ENCODE data around the gene ITIH4. TPM values are rescaled to one million over a fixed set of nuclear protein-coding genes. Genes with fewer than 3 reads are reported as not detected.

Gene ITIH4
- total RNA-seq, 1 experiment from 2014 or later, result 0.80 TPM

- DNase-seq (no peak), ATAC-seq (no peak)
- no peaks in the 10 kb centered on the region for H4K20me1 ChIP-seq (ENCODE audit: low read length)
- no TSS peak for BruUV-seq (replicated peaks)
- no peaks in the 10 kb centered on the region for H3K4me1 ChIP-seq (ENCODE audit: insufficient read depth, low read length)
- no peak overlapping the region for H3K27ac ChIP-seq (ENCODE audit: low read length)
- ChIA-PET CTCF (no interaction called here), POLR2A (ENCODE audit: unreplicated experiment) (interaction anchor here (0.6 kb wide), 1 partner anchor 29 kb away, joined by 3 read pairs; no protein-coding TSS in a partner anchor)
- H3K4me2 ChIP-seq (ENCODE audit: low read length), result no peak overlapping the region
- H3K27me3 ChIP-seq (ENCODE audit: low read length), result no peaks in the 10 kb centered on the region
- no peak overlapping the region for H3K4me3 ChIP-seq (ENCODE audit: low read length)
- H3K9ac ChIP-seq (ENCODE audit: low read length), result no peak overlapping the region
- H3K79me2 ChIP-seq (ENCODE audit: low read length), result no peaks in the 10 kb centered on the region
- no peaks in the 10 kb centered on the region for H3K9me3 ChIP-seq (ENCODE audit: low read length)
- intact Hi-C loops (cut with micrococcal nuclease), result no loop called here
- no peaks in the 10 kb centered on the region for H3F3A ChIP-seq (ENCODE audit: low read length, unreplicated experiment)
- H3K9me2 ChIP-seq (replicated peaks; ENCODE audit: low read length), result no peaks in the 10 kb centered on the region
- TF ChIP-seq CTCF (conservative IDR thresholded peaks at IDR 0.05; ENCODE audit: low read depth, low read length) (peak; percentile 14; the same call in 1 of the 2 replicates), EZH2phosphoT487 (IDR thresholded peaks at IDR 0.05; ENCODE audit: borderline replicate concordance, low read length) (no peak), EZH2 (IDR thresholded peaks at IDR 0.05; ENCODE audit: low read length, unreplicated experiment) (no peak)
- H2AFZ ChIP-seq (ENCODE audit: low read length), result no peak overlapping the region
- no peaks in the 10 kb centered on the region for H3K36me3 ChIP-seq (ENCODE audit: low read depth, low read length)
Measured at GRCh38 chr3:52792413-52792812, 38.1 kb downstream of the ITIH4 start.

- Histone ChIP-seq H3K9me3 (ENCODE audit: low read length) (no peaks in the 10 kb centered on the region), H3K4me1 (ENCODE audit: insufficient read depth, low read length) (no peaks in the 10 kb centered on the region), H3K4me3 (ENCODE audit: low read length) (no peak overlapping the region), H3K27me3 (ENCODE audit: low read length) (no peaks in the 10 kb centered on the region), H3K4me2 (ENCODE audit: low read length) (no peak overlapping the region), H3K9me2 (replicated peaks; ENCODE audit: low read length) (no peaks in the 10 kb centered on the region), H2AFZ (ENCODE audit: low read length) (no peak overlapping the region), H3K79me2 (ENCODE audit: low read length) (no peaks in the 10 kb centered on the region), H3K27ac (ENCODE audit: low read length) (no peak overlapping the region), H3F3A (ENCODE audit: low read length, unreplicated experiment) (no peaks in the 10 kb centered on the region), H3K36me3 (ENCODE audit: low read depth, low read length) (no peaks in the 10 kb centered on the region), H3K9ac (ENCODE audit: low read length) (no peak overlapping the region), H4K20me1 (ENCODE audit: low read length) (no peaks in the 10 kb centered on the region)
- ATAC-seq, result no peak
- no TSS peak for BruUV-seq (replicated peaks)
- CTCF ChIA-PET, result no interaction called here
- intact Hi-C loops (cut with micrococcal nuclease), result no loop called here
- POLR2A ChIA-PET (ENCODE audit: unreplicated experiment), result no interaction called here
- TF ChIP-seq EZH2 (IDR thresholded peaks at IDR 0.05; ENCODE audit: low read length, unreplicated experiment), result no peak
- TF ChIP-seq CTCF (conservative IDR thresholded peaks at IDR 0.05; ENCODE audit: low read depth, low read length), result no peak
- TF ChIP-seq EZH2phosphoT487 (IDR thresholded peaks at IDR 0.05; ENCODE audit: borderline replicate concordance, low read length), result no peak
- no peak for DNase-seq
Measured at GRCh38 chr3:52791928-52792327, 38.5 kb downstream of the ITIH4 start.

GRCh38 chr3:52791366-52791765 lies 39.1 kb downstream of the ITIH4 start:
- Histone ChIP-seq H3F3A (ENCODE audit: low read length, unreplicated experiment) (no peaks in the 10 kb centered on the region), H3K36me3 (ENCODE audit: low read depth, low read length) (no peaks in the 10 kb centered on the region), H2AFZ (ENCODE audit: low read length) (no peak overlapping the region), H3K4me2 (ENCODE audit: low read length) (no peak overlapping the region), H4K20me1 (ENCODE audit: low read length) (no peaks in the 10 kb centered on the region), H3K4me3 (ENCODE audit: low read length) (no peak overlapping the region), H3K9ac (ENCODE audit: low read length) (no peak overlapping the region), H3K9me2 (replicated peaks; ENCODE audit: low read length) (no peaks in the 10 kb centered on the region), H3K79me2 (ENCODE audit: low read length) (no peaks in the 10 kb centered on the region), H3K27ac (ENCODE audit: low read length) (no peak overlapping the region), H3K9me3 (ENCODE audit: low read length) (no peaks in the 10 kb centered on the region), H3K27me3 (ENCODE audit: low read length) (no peaks in the 10 kb centered on the region), H3K4me1 (ENCODE audit: insufficient read depth, low read length) (no peaks in the 10 kb centered on the region)
- TF ChIP-seq EZH2phosphoT487 (IDR thresholded peaks at IDR 0.05; ENCODE audit: borderline replicate concordance, low read length), result no peak
- TF ChIP-seq CTCF (conservative IDR thresholded peaks at IDR 0.05; ENCODE audit: low read depth, low read length), result no peak
- TF ChIP-seq EZH2 (IDR thresholded peaks at IDR 0.05; ENCODE audit: low read length, unreplicated experiment), result no peak
- BruUV-seq (replicated peaks), result no TSS peak
- CTCF ChIA-PET, result no interaction called here
- DNase-seq, result no peak
- intact Hi-C loops (cut with micrococcal nuclease), result no loop called here
- ATAC-seq, result no peak
- POLR2A ChIA-PET (ENCODE audit: unreplicated experiment), result no interaction called here

Data from PC-3 (cell line).